Stimulated activated CD4-positive, alpha-beta T cell treated with anti-CD3 and anti-CD28 coated beads, Interleukin-12 subunit alpha, Interleukin-12 subunit beta, amount 100 ng/mL, for 4 hours (primary cell): ENCODE measurements around the gene NALCN.
"Not testable (repeated sequence)": the region's sequence is repeated elsewhere in the genome, so short reads cannot be mapped to it uniquely, and the experiment has no call there.

Source experiments
- DNase-seq: peaks from one replicate; pipeline ENCODE4 v3.0.0-alpha.2; 2020

NALCN gene

GRCh38 chr13:101331731-101332130 lies 84.6 kb downstream of the NALCN start:
- no peak for DNase-seq

GRCh38 chr13:101327871-101328270 lies 88.4 kb downstream of the NALCN start:
- DNase-seq: no peak

GRCh38 chr13:101326710-101327109 lies 89.6 kb downstream of the NALCN start:
- no peak for DNase-seq

- DNase-seq: no peak
Measured at GRCh38 chr13:101325423-101325822, 90.9 kb downstream of the NALCN start.

GRCh38 chr13:101323601-101324000 lies 92.7 kb downstream of the NALCN start:
- no peak for DNase-seq

GRCh38 chr13:101317986-101318523 lies 98.3 kb downstream of the NALCN start:
- no peak for DNase-seq

- DNase-seq: not testable (repeated sequence)
Measured at GRCh38 chr13:101313479-101313878, 102.8 kb downstream of the NALCN start.

GRCh38 chr13:101309014-101309619 lies 107.2 kb downstream of the NALCN start:
- no peak for DNase-seq

GRCh38 chr13:101308247-101309013 lies 107.9 kb downstream of the NALCN start:
- DNase-seq: no peak

GRCh38 chr13:101307181-101307701 lies 109.1 kb downstream of the NALCN start:
- no peak for DNase-seq

GRCh38 chr13:101306773-101307172 lies 109.5 kb downstream of the NALCN start:
- DNase-seq: no peak

- no peak for DNase-seq
Measured at GRCh38 chr13:101305981-101306411, 110.3 kb downstream of the NALCN start.

- DNase-seq: no peak
Measured at GRCh38 chr13:101303521-101303920, 112.8 kb downstream of the NALCN start.

- no peak for DNase-seq
Measured at GRCh38 chr13:101301053-101301452, 115.3 kb downstream of the NALCN start.

GRCh38 chr13:101300531-101300930 lies 115.8 kb downstream of the NALCN start:
- no peak for DNase-seq

GRCh38 chr13:101298517-101298916 lies 117.8 kb downstream of the NALCN start:
- no peak for DNase-seq

GRCh38 chr13:101297794-101298193 lies 118.5 kb downstream of the NALCN start:
- no peak for DNase-seq

- no peak for DNase-seq
Measured at GRCh38 chr13:101292711-101293110, 123.6 kb downstream of the NALCN start.

GRCh38 chr13:101291646-101292515 lies 124.4 kb downstream of the NALCN start:
- DNase-seq: no peak

- DNase-seq: no peak
Measured at GRCh38 chr13:101291206-101291605, 125.1 kb downstream of the NALCN start.

GRCh38 chr13:101289764-101290163 lies 126.5 kb downstream of the NALCN start:
- DNase-seq: no peak

GRCh38 chr13:101283782-101284181 lies 132.5 kb downstream of the NALCN start:
- DNase-seq: no peak

- no peak for DNase-seq
Measured at GRCh38 chr13:101272886-101273285, 143.4 kb downstream of the NALCN start.
